H1 (cell line): Measurements from ENCODE around the gene FUBP3. TPM values are rescaled to one million over a fixed set of nuclear protein-coding genes. Genes with fewer than 3 reads are reported as not detected.
A peak's percentile ranks its signal among the peaks of the same experiment; 100 is the strongest.

Experiments used
- CTCF ChIA-PET: fragments of 300-600 bp; sonication (Branson Sonifier 250); formaldehyde crosslinking; loops from one replicate; lab custom pipeline; 2021; ENCODE audit not compliant: partially characterized antibody; lab: Charles Lee
- POLR2A ChIA-PET: fragments of 300-600 bp; sonication (Branson Sonifier 250); formaldehyde crosslinking; loops from one replicate; lab custom pipeline; 2021; ENCODE audit warnings: inconsistent platforms; ENCODE audit not compliant: partially characterized antibody; lab: Charles Lee
- DNase-seq, 2 experiments: peaks; one replicate each; pipeline versions ENCODE4 v3.0.0 to v3.0.0-alpha.2; 2010 to 2022; ENCODE audit warnings: low spot score in 2 of 2, low read depth in 1 of 2, mixed read lengths in 1 of 2
- FAIRE-seq: peaks from 2 replicates; lab custom pipeline; 2011; peaks lifted over from hg19 to GRCh38; lab: Jason Lieb, UNC
- H2AFZ ChIP-seq: 2 replicates; pipeline ENCODE4 v1.8.1; 2012; ENCODE audit warnings: low read length, inconsistent platforms
- H2AK5ac ChIP-seq: 2 replicates; pipeline ENCODE4 v1.6.1; 2013; ENCODE audit warnings: low read depth, low read length
- H2BK120ac ChIP-seq: replicated peaks from 2 replicates; pipeline ENCODE3; 2013; ENCODE audit warnings: low read depth, low read length, inconsistent platforms
- H2BK12ac ChIP-seq: 2 replicates; pipeline ENCODE4 v1.6.1; 2013; ENCODE audit warnings: low read depth, low read length
- H2BK15ac ChIP-seq: 2 replicates; pipeline ENCODE4 v1.6.1; 2013; ENCODE audit warnings: low read length
- H2BK20ac ChIP-seq: 2 replicates; pipeline ENCODE4 v1.6.1; 2013; ENCODE audit warnings: low read length
- H2BK5ac ChIP-seq: 2 replicates; pipeline ENCODE4 v1.6.1; 2013; ENCODE audit warnings: low read depth, low read length
- H3K14ac ChIP-seq: 2 replicates; pipeline ENCODE4 v1.6.1; 2013; ENCODE audit warnings: inconsistent platforms; ENCODE audit not compliant: insufficient read length
- H3K18ac ChIP-seq: 2 replicates; pipeline ENCODE4 v1.6.1; 2013; ENCODE audit warnings: low read length; ENCODE audit errors: extremely low read depth
- H3K23ac ChIP-seq: 2 replicates; pipeline ENCODE4 v1.6.1; 2013; ENCODE audit warnings: inconsistent platforms; ENCODE audit not compliant: insufficient read length
- H3K23me2 ChIP-seq: 2 replicates; pipeline ENCODE4 v1.6.1; 2013; ENCODE audit warnings: low read depth, low read length
- H3K27ac ChIP-seq: 2 replicates; pipeline ENCODE4 v1.6.1; 2011; ENCODE audit warnings: low read depth, low read length, inconsistent platforms
- H3K27me3 ChIP-seq, 4 experiments: replicated peaks in 1 of 4; 1 replicate in 1 of 4; 2 replicates in 3 of 4; pipeline versions ENCODE4 v1.6.1 to v1.8.1; 2011 to 2013; ENCODE audit warnings: low read length in 3 of 4, mild to moderate bottlenecking in 3 of 4, inconsistent platforms in 2 of 4, mixed read lengths in 2 of 4, moderate library complexity in 1 of 4; ENCODE audit not compliant: control insufficient read depth in 3 of 4, insufficient read depth in 3 of 4; ENCODE audit errors: extremely low read depth in 1 of 4
- H3K36me3 ChIP-seq, 4 experiments: 2 replicates each; pipeline versions ENCODE4 v1.6.1 to v1.8.1; 2011 to 2013; ENCODE audit warnings: mild to moderate bottlenecking in 4 of 4, low read length in 3 of 4, moderate library complexity in 2 of 4, control low read depth in 1 of 4, inconsistent platforms in 1 of 4; ENCODE audit not compliant: insufficient read depth in 4 of 4, control insufficient read depth in 2 of 4
- H3K4ac ChIP-seq: replicated peaks from 2 replicates; pipeline ENCODE3; 2013; ENCODE audit warnings: low read length, low read depth, mixed read lengths, inconsistent platforms; ENCODE audit not compliant: insufficient read length
- H3K4me1 ChIP-seq, 4 experiments: replicated peaks in 1 of 4; 1 replicate in 1 of 4; 2 replicates in 3 of 4; pipeline versions ENCODE4 v1.6.1 to v1.8.1; 2011 to 2013; ENCODE audit warnings: low read length in 3 of 4, inconsistent platforms in 2 of 4, mixed read lengths in 1 of 4; ENCODE audit not compliant: insufficient read depth in 4 of 4, control insufficient read depth in 3 of 4
- H3K4me2 ChIP-seq, 2 experiments: 2 replicates each; pipeline versions ENCODE4 v1.6.1 to v1.8.1; 2011 to 2013; ENCODE audit warnings: low read depth in 2 of 2, low read length in 2 of 2, control low read depth in 1 of 2, inconsistent platforms in 1 of 2, mild to moderate bottlenecking in 1 of 2; ENCODE audit not compliant: insufficient read depth in 1 of 2
- H3K4me3 ChIP-seq, 4 experiments: fragments of 200-600, 300-600 bp in 1 of 4; sonication (generic), shearing (Covaris generic), sonication (Bioruptor Twin) in 1 of 4; 2 replicates each; pipeline versions ENCODE4 v1.5.1 to v1.8.1; 2011 to 2016; ENCODE audit warnings: low read length in 4 of 4, low read depth in 3 of 4, control low read depth in 2 of 4, inconsistent platforms in 2 of 4, mild to moderate bottlenecking in 2 of 4, mixed read lengths in 1 of 4, moderate library complexity in 1 of 4; ENCODE audit not compliant: insufficient read depth in 2 of 4; ENCODE audit errors: extremely low read depth in 1 of 4
- H3K56ac ChIP-seq: replicated peaks from 2 replicates; pipeline ENCODE3; 2013; ENCODE audit warnings: low read depth, mild to moderate bottlenecking, mixed read lengths, low read length, inconsistent platforms; ENCODE audit not compliant: insufficient read length
- H3K79me1 ChIP-seq: 2 replicates; pipeline ENCODE4 v1.6.1; 2013; ENCODE audit warnings: low read depth, low read length, control low read depth
- H3K79me2 ChIP-seq, 2 experiments: 2 replicates each; pipeline versions ENCODE4 v1.6.1 to v1.8.1; 2012 to 2013; ENCODE audit warnings: low read length in 2 of 2, mild to moderate bottlenecking in 2 of 2, inconsistent platforms in 1 of 2; ENCODE audit not compliant: insufficient read depth in 2 of 2, control insufficient read depth in 1 of 2
- H3K9ac ChIP-seq, 4 experiments: replicated peaks in 1 of 4; 1 replicate in 1 of 4; 2 replicates in 3 of 4; pipeline versions ENCODE4 v1.6.1 to v1.8.1; 2011 to 2013; ENCODE audit warnings: low read depth in 3 of 4, low read length in 3 of 4, control low read depth in 2 of 4, mild to moderate bottlenecking in 2 of 4, moderate library complexity in 2 of 4, inconsistent platforms in 1 of 4; ENCODE audit errors: extremely low read depth in 1 of 4
- H3K9me3 ChIP-seq, 2 experiments: 2 replicates each; pipeline versions ENCODE4 v1.6.1 to v1.8.1; 2012 to 2013; ENCODE audit warnings: mild to moderate bottlenecking in 2 of 2, moderate library complexity in 2 of 2, control low read depth in 1 of 2, inconsistent platforms in 1 of 2, low read depth in 1 of 2, low read length in 1 of 2, mixed read lengths in 1 of 2; ENCODE audit not compliant: insufficient read depth in 2 of 2
- H4K20me1 ChIP-seq, 2 experiments: replicated peaks in 1 of 2; 2 replicates each; pipeline versions ENCODE3 to v1.8.1; 2011 to 2013; ENCODE audit warnings: inconsistent platforms in 2 of 2, low read length in 2 of 2, mild to moderate bottlenecking in 1 of 2; ENCODE audit not compliant: insufficient read depth in 2 of 2, control insufficient read depth in 1 of 2
- H4K5ac ChIP-seq: 2 replicates; pipeline ENCODE4 v1.6.1; 2013; ENCODE audit warnings: low read length, low read depth, mixed read lengths, inconsistent platforms; ENCODE audit not compliant: insufficient read length
- H4K8ac ChIP-seq: 2 replicates; pipeline ENCODE4 v1.8.0; 2013; ENCODE audit warnings: mild to moderate bottlenecking, moderate library complexity, low read length, inconsistent platforms; ENCODE audit not compliant: insufficient read depth; ENCODE audit errors: extremely low read depth
- H4K91ac ChIP-seq: replicated peaks from 2 replicates; pipeline ENCODE3; 2013; ENCODE audit warnings: low read length, mixed read lengths, inconsistent platforms; ENCODE audit not compliant: insufficient read length
- ASH2L ChIP-seq: fragments of 200-600, 300-600 bp; sonication (generic); IDR thresholded peaks from one replicate; pipeline ENCODE4 v1.7.1; 2017; ENCODE audit warnings: low read length
- MAFK ChIP-seq: IDR thresholded peaks from 2 replicates; pipeline ENCODE4 v1.6.1; 2012; ENCODE audit warnings: low read depth, mild to moderate bottlenecking, improper control_type of control experiment, low read length
- SUZ12 ChIP-seq: fragments of 200-600 bp; sonication (generic); IDR thresholded peaks from 2 replicates; pipeline ENCODE4 v1.6.1; 2012; ENCODE audit warnings: mild to moderate bottlenecking, inconsistent platforms, low read length, moderate library complexity, mixed read lengths
- WGBS, 2 experiments: shearing (Covaris generic) in 1 of 2; methylation state at CpG; one replicate each; pipeline versions ENCODE4 v1.1.6 to v1.1.7; 2013 to 2015; ENCODE audit warnings: low lambda C conversion rate in 2 of 2, mixed read lengths in 2 of 2, inconsistent platforms in 1 of 2, low coverage in 1 of 2, missing lambda C conversion rate in 1 of 2; ENCODE audit not compliant: insufficient replicate concordance in 2 of 2, insufficient coverage in 1 of 2, insufficient read length in 1 of 2; ENCODE audit errors: extremely low coverage in 1 of 2, missing lambda C conversion rate in 1 of 2; 5-methylcytosine and 5-hydroxymethylcytosine counted together
- polyA plus RNA-seq, 7 experiments: library from polyadenylated mRNA; depleted of rRNA in 3 of 7; stranded (reverse) in 5 of 7; unstranded in 2 of 7; fragments of >200 nt in 5 of 7; fragments of 200-250 nt in 2 of 7; gene quantifications; 1 replicate in 5 of 7; 2 replicates in 1 of 7; 4 replicates in 1 of 7; pipeline versions ENCODE4 v1.2.1 to v1.2.3, GENCODE V29; 2011 to 2013; ENCODE audit warnings: missing spikeins in 2 of 7, mixed read lengths in 2 of 7
- total RNA-seq: library from RNA; stranded (reverse); fragmentation: NEBNext Ultra II Directional; extraction: Animal tissue kit (Norgen Biotek cat#: 25700); gene quantifications from 2 replicates; pipeline ENCODE4 v1.2.1, GENCODE V29; 2021
- TF ChIP-seq, protein P1 (sequence below): IDR thresholded peaks from 2 replicates; pipeline ENCODE4 v1.6.1; 2012; ENCODE audit warnings: inconsistent platforms

FUBP3 gene
- total and polyA plus RNA-seq, 2 of the 8 experiments (the other 6 are each of a cell fraction or from before 2014, with no cell fraction given): 23.7 to 76.4 TPM

DNA sequence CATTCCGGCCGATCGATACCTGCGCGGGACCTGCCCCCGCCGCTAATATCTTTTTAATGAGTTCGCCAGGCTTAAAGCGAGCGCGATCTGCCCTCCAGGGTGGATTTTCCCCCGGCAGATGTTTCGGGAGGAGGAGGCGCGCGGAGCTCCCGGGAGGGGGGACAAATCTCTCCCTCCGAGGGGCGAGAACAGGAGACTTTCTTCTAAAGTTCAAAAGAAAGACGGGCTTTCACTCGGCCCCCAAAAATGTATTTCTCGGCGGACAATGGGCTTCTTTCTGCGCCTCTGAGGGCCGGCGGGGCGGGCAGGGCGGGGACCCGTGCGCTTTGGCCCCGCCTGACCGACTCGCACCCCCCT is 80.9 kb downstream of the FUBP3 start:
- no peak overlapping the region for H3K9ac ChIP-seq
- H4K20me1 ChIP-seq: peaks cover 5 to 14% of the 10 kb centered on the region in 2 experiments
- H3K4me1 ChIP-seq: peaks cover 4 to 30% (median 18%) of the 10 kb centered on the region in 4 experiments
- no peak overlapping the region for H2BK20ac ChIP-seq
- peak overlapping the region; percentile 30 to 62 (median 36) for H3K4me3 ChIP-seq
- H2BK15ac ChIP-seq: no peak overlapping the region
- 1% methylated on average over 20 of the region's 33 CpGs; no CpG with 5 or more reads in 1 of the 2 experiments for WGBS, 2 experiments
- no peak overlapping the region for H3K14ac ChIP-seq
- H3K18ac ChIP-seq: no peak overlapping the region; the same call in 1 of the 2 replicates
- H3K56ac ChIP-seq: no peak overlapping the region
- peaks cover 6 to 8% of the 10 kb centered on the region in 2 experiments; a peak in 3 of 4 replicates for H3K9me3 ChIP-seq
- H3K23me2 ChIP-seq: peaks cover 12% of the 10 kb centered on the region; the same call in 1 of the 2 replicates
- H2BK120ac ChIP-seq: no peak overlapping the region
- H3K36me3 ChIP-seq: peaks cover 0 to 6% (median 0%) of the 10 kb centered on the region in 4 experiments; a peak in 1 of 8 replicates
- no peaks in the 10 kb centered on the region for H3K79me2 ChIP-seq
- no peak overlapping the region for H3K23ac ChIP-seq
- H3K27me3 ChIP-seq: peaks cover 75 to 99% (median 94%) of the 10 kb centered on the region in 4 experiments
- no peak overlapping the region for H2AFZ ChIP-seq
- no peak overlapping the region for H4K5ac ChIP-seq
- H2BK5ac ChIP-seq: no peak overlapping the region
- no peak overlapping the region for H4K91ac ChIP-seq
- H3K27ac ChIP-seq: no peak overlapping the region
- peak overlapping the region; percentile 62 to 74 for H3K4me2 ChIP-seq
- POLR2A ChIA-PET: no interaction called here
- CTCF ChIA-PET: interaction anchor here (1.3 kb wide), 1 partner anchor 194 kb away, joined by 3 read pairs; no protein-coding TSS in a partner anchor
- FAIRE-seq: no peak
- no peak for TF ChIP-seq MAFK
- peak; percentile 0 for TF ChIP-seq ASH2L
- TF ChIP-seq SUZ12: peak; percentile 57
- TF ChIP-seq, protein P1, sequence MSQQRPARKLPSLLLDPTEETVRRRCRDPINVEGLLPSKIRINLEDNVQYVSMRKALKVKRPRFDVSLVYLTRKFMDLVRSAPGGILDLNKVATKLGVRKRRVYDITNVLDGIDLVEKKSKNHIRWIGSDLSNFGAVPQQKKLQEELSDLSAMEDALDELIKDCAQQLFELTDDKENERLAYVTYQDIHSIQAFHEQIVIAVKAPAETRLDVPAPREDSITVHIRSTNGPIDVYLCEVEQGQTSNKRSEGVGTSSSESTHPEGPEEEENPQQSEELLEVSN: no peak
- H2AK5ac ChIP-seq: no peak overlapping the region
- no peak overlapping the region for H2BK12ac ChIP-seq
- no peak overlapping the region for H3K4ac ChIP-seq
- H4K8ac ChIP-seq: no peak overlapping the region
- H3K79me1 ChIP-seq: no peaks in the 10 kb centered on the region
- peak in 1 of 2 experiments; percentile 54 for DNase-seq
